ENCODE results near the gene AKT3.

GRCh38 chr1:243601720-243602119 lies 248.3 kb downstream of the AKT3 start:
- no peak for TF ChIP-seq CTCF (conservative IDR thresholded peaks at IDR 0.05)
- TF ChIP-seq EZH2 (IDR thresholded peaks at IDR 0.05; ENCODE audit: low read depth): no peak

Measured in PC-9 (cell line).